RWPE1 (cell line): Measurements from ENCODE around the gene ALDH1B1.

Source experiments
- CTCF ChIA-PET: fragments of 350-600 bp; sonication (Branson Sonifier 250); formaldehyde crosslinking; extraction: SDS; loops from one replicate; lab custom pipeline; 2021; lab: Yijun Ruan, JAX
- POLR2A ChIA-PET: fragments of 400-600 bp; formaldehyde crosslinking; extraction: SDS; loops from one replicate; lab custom pipeline; 2020; ENCODE audit warnings: antibody characterized with exemption; ENCODE audit not compliant: low non-redundant PET; lab: Yijun Ruan, JAX
- DNase-seq: peaks from one replicate; pipeline ENCODE4 v3.0.0; 2012; ENCODE audit warnings: low spot score
- H3K27ac ChIP-seq: fragments of 450-650 bp; 2 replicates; pipeline ENCODE4 v1.5.1; 2017
- CTCF ChIP-seq: fragments of 450-650 bp; conservative IDR thresholded peaks from 2 replicates; pipeline ENCODE4 v1.5.1; 2017; ENCODE audit warnings: low read depth, mild to moderate bottlenecking

ALDH1B1 gene

GRCh38 chr9:38389313-38389712, 3.2 kb upstream of the ALDH1B1 start:
- ChIA-PET CTCF (interaction anchor here (0.7 kb wide), 1 partner anchor 318 kb away, joined by 9 read pairs; no protein-coding TSS in a partner anchor), POLR2A (no interaction called here)
- H3K27ac ChIP-seq, result no peak overlapping the region
- no peak for TF ChIP-seq CTCF
- DNase-seq, result no peak

GRCh38 chr9:38390442-38390841, 2.1 kb upstream of the ALDH1B1 start:
- TF ChIP-seq CTCF, result no peak
- DNase-seq, result no peak
- CTCF ChIA-PET, result no interaction called here
- POLR2A ChIA-PET, result no interaction called here
- no peak overlapping the region for H3K27ac ChIP-seq

GRCh38 chr9:38390851-38391250, 1.7 kb upstream of the ALDH1B1 start:
- ChIA-PET CTCF (no interaction called here), POLR2A (no interaction called here)
- DNase-seq, result no peak

GRCh38 chr9:38391278-38392118, 1.0 kb upstream of the ALDH1B1 start:
- no peak for DNase-seq
- ChIA-PET POLR2A (no interaction called here), CTCF (no interaction called here)
- H3K27ac ChIP-seq, result no peak overlapping the region
- TF ChIP-seq CTCF, result no peak

More at GRCh38 chr9:38390851-38391250, 1.7 kb upstream of the ALDH1B1 start:
- no peak overlapping the region for H3K27ac ChIP-seq
- no peak for TF ChIP-seq CTCF

- ChIA-PET CTCF (interaction anchor here (0.7 to 1.0 kb wide), 2 partner anchors 75 to 912 kb away, joined by 3 to 5 read pairs; no protein-coding TSS in a partner anchor), POLR2A (no interaction called here)
- DNase-seq, result peak; percentile 35
- H3K27ac ChIP-seq, result peak overlapping the region; percentile 71
- TF ChIP-seq CTCF, result no peak
Observed at GRCh38 chr9:38393128-38393796, 760 bp downstream of the ALDH1B1 start.

GRCh38 chr9:38394416-38394815, 1.9 kb downstream of the ALDH1B1 start:
- H3K27ac ChIP-seq, result peak overlapping the region; percentile 2; the same call in 1 of the 2 replicates
- TF ChIP-seq CTCF, result no peak
- POLR2A ChIA-PET, result no interaction called here
- DNase-seq, result no peak
- CTCF ChIA-PET, result no interaction called here
